Retina (tissue), 1 donor: ENCODE results near the gene GALNT15.
A peak's percentile ranks its signal among the peaks of the same experiment; 100 is the strongest.

Experiments
- DNase-seq: peaks from one replicate; pipeline ENCODE4 v3.0.0-alpha.2; 2016

GALNT15 gene

GRCh38 chr3:16168211-16168610 lies 6.3 kb upstream of the GALNT15 start:
- no peak for DNase-seq

DNA sequence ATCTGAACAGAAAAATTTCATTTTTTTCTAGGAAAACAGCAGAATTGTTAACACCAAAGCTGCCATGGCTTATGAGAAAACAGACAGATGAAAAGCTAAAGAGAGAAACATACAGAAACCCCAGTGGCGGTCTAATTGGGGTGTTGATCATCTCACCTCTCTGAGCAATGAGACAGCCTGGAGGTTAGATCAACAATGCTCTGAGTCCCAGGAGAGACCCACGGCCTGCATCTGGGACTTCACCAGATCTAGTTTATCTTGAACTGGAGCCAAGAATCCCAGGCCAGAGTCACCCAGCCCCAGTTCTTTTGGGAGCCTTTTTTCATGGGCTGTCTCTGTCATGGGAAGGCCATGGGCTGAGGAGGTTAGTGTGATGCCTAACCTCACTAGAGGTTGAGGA lies 3.5 kb upstream of the GALNT15 start:
- no peak for DNase-seq

- DNase-seq: no peak
Observed at GRCh38 chr3:16171825-16172224, 2.7 kb upstream of the GALNT15 start.

DNA sequence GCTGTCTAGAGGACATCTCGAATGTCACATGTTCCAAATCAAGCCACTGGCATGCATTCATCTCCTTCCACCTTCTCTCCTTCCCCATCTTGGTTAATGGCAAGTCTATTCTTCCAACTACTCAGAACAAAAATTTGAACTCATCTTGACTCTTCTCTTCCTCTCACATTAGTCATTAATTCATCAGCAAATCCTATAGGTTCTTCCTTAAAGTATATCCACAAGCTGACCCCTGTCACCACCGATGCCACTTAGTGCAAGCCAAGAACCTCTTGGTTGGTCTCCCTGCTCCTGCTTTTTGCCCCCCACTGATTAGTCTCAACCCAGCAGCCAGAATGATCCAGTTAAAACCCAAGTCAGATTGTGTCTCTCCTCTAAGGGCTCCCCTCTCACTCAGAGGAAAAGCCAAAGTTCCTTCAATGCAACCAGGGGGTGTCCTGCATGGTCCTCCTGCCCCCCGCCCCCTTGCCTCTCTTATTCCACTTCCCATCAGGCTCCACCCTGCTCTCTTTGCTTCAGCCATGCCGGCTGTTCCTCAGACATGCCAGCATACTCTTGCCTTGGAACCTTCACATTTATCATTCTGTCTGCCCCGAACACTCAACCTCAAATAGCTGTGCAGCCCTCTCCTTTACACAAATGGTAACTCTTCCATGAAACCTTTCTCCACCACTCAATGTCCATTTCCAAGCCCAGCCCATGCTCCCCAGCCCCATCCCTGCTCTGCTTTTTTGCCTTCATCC lies 1.0 kb upstream of the GALNT15 start:
- no peak for DNase-seq

DNA sequence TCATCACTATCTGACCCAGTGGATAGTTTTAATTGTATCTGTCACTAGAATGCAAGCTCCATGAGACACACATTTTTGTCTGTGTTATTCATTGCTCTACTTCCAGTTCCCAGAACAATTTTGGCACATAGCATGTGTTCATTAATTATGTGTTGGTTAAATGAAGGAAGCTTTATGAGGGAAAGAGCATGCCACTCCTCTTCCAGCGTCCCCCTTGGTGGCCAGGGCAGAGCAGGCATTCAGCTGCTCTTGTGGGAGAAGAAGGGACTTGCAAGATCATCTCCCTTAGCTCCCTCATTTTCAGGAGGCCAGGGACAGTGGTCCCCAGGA lies 489 bp upstream of the GALNT15 start:
- DNase-seq: no peak

DNA sequence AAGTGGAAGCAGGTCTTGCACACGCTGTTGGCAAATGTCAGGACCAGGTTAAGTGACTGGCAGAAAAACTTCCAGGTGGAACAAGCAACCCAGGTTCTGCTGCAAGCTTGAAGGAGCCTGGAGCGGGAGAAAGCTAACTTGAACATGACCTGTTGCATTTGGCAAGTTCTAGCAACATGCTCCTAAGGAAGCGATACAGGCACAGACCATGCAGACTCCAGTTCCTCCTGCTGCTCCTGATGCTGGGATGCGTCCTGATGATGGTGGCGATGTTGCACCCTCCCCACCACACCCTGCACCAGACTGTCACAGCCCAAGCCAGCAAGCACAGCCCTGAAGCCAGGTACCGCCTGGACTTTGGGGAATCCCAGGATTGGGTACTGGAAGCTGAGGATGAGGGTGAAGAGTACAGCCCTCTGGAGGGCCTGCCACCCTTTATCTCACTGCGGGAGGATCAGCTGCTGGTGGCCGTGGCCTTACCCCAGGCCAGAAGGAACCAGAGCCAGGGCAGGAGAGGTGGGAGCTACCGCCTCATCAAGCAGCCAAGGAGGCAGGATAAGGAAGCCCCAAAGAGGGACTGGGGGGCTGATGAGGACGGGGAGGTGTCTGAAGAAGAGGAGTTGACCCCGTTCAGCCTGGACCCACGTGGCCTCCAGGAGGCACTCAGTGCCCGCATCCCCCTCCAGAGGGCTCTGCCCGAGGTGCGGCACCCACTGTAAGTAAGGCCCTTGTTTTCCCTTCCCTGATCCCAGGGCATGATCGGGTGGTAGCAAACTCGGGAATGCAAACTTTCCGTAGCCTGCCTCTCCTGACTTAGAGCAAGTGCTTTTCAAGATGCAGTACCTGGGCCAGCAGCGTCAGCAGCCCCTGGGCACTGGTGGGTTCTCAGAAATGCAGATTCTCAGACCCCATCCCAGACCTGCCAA lies 759 bp downstream of the GALNT15 start:
- DNase-seq: no peak

- DNase-seq: no peak
Observed at GRCh38 chr3:16176391-16177030, 2.0 kb downstream of the GALNT15 start.

DNA sequence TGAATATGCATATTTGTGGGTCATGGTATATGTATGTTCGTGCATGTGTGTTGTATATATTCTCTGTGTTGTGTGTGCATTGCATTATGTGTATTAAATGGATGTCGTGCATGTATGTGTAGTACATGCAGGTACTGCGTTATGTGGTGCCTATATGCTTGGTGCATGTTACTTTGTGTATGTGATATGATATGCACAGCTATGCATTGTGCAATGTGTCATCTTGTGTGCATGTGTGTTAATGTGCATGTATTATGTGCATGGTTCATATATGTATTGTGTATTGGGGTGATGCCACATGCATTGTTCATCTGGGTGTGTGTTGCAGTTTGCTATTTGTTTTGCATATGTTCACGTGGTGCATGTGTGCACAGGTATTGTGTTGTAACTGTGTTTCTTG lies 2.9 kb downstream of the GALNT15 start:
- DNase-seq: no peak

GRCh38 chr3:16177962-16178627 lies 3.6 kb downstream of the GALNT15 start:
- DNase-seq: peak; percentile 92

DNA sequence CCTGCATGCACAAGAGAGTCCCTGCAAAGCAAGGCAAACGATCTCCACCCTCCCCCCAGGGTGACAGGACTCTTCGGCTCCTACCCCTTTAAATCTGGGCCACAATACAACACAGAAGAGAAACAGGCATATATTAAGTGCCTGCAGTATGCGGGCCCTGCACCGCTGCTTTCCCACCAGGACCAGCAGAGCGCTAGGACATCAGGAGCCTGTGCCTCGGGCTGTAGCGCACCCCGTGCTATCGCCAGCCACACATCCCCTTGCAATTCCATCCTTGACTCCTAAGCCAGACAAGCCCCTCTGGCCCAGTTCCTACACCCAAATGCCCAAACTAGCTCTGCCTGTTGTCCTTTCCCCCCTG lies 4.1 kb downstream of the GALNT15 start:
- no peak for DNase-seq

DNA sequence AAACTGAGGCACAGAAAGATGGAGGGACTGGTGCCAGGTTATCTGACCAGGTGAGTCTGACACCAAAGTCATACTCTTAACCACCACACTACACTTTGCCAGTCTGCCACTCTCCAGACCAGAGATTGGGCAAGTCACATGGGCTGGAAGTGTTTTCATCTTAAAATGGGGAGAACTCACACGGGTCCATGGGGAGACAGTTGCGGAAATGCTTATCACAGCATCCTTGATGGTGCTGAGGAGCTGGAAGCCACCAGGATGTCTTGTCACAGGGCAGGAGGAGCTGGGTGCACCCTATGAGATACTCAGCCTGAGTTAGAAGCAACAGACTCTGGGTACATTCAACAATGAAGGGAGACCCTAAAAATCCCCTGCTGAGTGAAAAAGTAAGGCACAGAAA lies 4.8 kb downstream of the GALNT15 start:
- no peak for DNase-seq

GRCh38 chr3:16179771-16180736 lies 5.6 kb downstream of the GALNT15 start:
- no peak for DNase-seq

- DNase-seq: no peak
Observed at GRCh38 chr3:16180737-16181134, 6.3 kb downstream of the GALNT15 start.

GRCh38 chr3:16181361-16181760 lies 6.9 kb downstream of the GALNT15 start:
- no peak for DNase-seq

GRCh38 chr3:16182183-16182582 lies 7.7 kb downstream of the GALNT15 start:
- DNase-seq: no peak

- DNase-seq: no peak
Observed at GRCh38 chr3:16182612-16183011, 8.1 kb downstream of the GALNT15 start.

- no peak for DNase-seq
Observed at GRCh38 chr3:16183082-16183481, 8.6 kb downstream of the GALNT15 start.

DNA sequence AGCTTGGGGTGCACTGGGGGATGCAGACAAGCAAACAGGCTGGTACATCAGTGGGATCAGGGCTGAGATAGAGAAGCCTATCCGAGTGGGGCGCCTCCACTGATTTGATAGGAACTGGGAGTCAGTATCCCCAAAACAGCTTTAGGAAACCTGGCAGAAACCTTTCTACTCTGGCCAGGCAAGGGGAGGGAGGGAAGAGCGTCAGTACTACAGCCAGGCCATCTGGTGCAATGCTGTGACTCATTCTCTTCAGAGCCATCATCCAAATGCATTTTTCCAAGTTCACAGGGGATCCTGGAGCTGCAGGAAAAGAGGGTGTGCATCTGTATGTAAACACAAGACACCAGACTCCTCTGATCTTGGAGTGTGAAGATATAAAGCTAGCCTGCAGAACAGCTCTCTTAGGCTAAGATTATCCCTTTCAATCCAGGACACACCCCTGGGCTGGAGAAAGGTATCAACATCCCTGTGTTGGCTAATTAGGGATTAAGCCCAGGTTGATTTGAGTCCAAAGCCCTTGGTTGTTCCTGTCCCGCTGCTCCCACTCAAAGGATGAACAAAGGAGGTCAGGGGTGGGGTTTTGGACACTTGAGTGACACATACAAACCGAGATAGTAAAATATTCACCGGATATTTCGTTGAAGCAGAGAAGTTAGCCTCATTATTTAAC lies 9.3 kb downstream of the GALNT15 start:
- DNase-seq: no peak

- no peak for DNase-seq
Observed at GRCh38 chr3:16186086-16186485, 11.6 kb downstream of the GALNT15 start.

GRCh38 chr3:16186565-16186964 lies 12.1 kb downstream of the GALNT15 start:
- DNase-seq: no peak

DNA sequence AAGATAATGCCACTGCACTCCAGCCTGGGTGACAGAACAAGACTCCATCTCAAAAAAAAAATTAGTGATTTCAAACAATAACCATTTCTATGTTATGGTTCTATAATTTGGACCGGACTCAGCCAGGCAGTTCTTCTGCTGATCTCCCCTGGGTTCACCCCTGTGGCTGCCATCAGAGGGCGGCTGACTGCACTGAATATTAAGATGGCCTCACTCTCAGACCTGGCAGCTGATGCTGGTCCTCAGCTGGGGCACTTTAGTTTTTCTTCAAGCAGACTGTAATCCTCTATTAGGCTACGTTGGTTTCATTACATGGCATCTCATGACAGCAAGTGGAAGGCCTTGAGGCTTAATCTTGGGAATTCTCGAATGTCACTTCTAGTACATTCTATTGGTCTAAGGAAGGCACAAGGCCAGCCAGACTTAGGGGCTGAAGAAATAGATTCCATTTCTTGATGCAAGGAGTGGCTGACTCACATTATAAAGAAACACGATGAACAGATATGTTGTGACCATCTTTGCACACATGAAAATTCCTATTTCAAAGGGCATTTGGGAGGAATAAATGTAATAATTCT lies 12.8 kb downstream of the GALNT15 start:
- no peak for DNase-seq
